Fibroblast of gingiva (primary cell): ENCODE measurements around the gene L2HGDH.

Experiments
- DNase-seq: peaks from one replicate; pipeline ENCODE4 v3.0.0-alpha.2; 2011; ENCODE audit warnings: low read depth

The L2HGDH gene

DNA sequence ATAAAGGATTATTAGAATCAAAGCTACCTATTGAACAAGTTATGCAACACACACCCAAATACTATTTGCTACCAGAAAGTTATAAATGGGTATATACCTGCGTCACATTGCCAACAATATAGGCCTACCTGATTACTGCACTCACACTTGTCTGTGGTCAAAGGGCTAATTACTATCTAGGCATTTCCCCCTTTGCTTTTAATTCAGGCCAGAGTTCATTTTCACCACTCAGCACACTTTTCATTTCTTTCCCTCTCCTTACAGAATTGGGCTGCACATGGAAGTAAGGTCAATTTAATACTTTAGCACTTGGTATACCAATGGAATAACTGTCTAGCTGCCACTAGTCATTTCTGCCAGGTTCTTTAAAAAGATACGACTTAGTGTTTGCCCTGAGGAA is 82.3 kb downstream of the L2HGDH start:
- DNase-seq, result no peak

DNA sequence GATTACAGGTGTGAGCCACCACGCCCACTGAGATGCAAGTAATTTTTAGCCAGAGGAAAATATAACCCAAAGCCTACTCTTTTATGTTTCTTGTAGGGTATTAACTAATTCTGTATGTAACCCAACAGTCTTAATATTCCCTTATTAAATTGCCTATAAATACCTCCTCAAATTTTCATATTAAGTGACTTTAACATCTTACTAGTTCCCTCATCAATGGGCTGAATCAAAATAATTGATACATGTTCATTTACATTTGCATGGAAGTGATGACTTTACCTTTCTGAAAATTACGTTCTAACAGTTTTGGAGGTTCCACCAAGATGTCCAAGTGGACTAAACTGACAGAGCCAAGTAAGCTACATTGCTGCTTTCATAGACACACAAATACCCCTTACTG is 83.7 kb downstream of the L2HGDH start:
- DNase-seq, result no peak

DNA sequence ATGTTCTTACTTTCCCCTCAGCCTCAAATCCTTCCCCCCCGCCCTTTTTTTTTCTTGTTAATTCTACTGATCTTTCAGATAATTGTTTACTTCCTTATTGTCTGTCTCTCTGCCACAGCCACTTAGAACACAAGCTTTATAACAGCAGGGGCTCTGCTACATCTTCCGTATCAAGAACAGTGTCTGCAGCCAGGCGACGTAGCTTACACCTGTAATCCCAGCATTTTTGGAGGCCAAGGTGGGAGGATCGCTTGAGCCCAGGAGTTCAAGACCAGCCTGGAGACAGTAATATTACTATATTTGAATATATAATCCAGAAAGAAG is 86.1 kb downstream of the L2HGDH start:
- DNase-seq, result no peak

DNA sequence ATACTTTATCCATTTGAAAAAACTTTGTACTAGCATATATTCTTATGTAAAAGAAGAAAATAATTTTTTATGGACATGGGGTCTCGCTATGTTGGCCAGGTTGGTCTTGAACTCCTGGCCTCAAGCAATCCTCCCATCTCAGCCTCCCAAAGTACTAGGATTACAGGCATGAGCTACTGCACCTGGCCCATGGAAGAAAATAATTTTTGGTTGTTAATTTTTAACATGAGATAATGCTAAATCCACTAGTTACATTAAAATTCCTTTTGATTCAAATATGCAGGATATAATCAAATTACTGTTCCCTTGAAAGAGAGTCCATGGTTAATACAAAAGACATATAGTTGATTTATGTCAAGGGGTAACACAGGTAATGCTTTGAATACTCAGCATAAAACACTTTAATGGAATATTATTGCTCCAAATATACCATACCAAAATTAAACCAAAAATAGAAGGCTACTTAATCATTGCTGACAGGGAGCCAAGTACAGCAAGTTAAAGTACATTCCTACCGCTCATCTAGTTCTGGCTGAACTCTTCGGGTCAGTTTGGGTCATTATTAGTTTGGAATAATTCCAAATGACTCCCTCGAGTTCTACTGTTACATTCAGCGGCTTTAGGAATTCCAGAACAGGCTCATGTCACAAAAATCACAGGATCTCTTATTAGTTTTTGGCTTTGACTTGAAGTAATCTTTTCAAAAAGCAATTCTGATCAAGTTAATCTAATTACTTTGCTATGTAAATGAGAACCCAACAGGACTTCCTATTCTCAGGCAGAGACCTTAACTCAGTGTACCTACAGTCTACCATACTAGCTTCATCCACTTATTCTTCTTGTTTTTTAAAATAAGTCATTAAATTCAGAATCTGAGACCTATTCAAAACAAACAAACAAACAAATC is 86.7 kb downstream of the L2HGDH start:
- DNase-seq, result peak; percentile 90

DNA sequence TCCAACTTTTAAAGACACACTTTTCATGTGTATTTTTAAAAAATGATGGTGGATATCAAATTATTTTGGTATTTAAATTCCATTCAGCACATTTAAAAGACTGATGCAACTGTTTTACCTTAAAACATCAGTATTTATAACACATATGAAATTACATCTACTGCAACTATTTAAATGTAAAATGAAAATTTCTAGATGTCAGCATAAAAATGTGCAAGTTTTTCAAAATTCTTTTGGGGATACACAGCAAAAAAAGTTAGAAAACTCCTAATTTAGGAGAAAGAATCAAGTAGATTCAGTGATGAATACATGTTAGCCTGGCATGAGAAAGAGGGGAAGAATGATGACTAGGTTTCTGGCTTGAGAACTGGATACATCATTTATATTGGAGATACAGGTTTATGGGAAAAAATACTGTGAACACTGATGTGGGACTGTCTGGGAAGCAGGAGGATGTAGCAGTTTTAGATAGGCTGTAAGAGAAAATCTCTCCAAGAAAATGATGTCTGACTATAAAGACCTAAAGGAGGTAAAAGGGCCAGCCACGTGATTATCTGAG is 89.9 kb downstream of the L2HGDH start:
- no peak for DNase-seq

GRCh38 chr14:50218501-50218900 is 93.5 kb downstream of the L2HGDH start:
- no peak for DNase-seq

GRCh38 chr14:50215416-50215815 is 96.6 kb downstream of the L2HGDH start:
- DNase-seq, result no peak

GRCh38 chr14:50213795-50214194 is 98.2 kb downstream of the L2HGDH start:
- DNase-seq, result no peak

DNA sequence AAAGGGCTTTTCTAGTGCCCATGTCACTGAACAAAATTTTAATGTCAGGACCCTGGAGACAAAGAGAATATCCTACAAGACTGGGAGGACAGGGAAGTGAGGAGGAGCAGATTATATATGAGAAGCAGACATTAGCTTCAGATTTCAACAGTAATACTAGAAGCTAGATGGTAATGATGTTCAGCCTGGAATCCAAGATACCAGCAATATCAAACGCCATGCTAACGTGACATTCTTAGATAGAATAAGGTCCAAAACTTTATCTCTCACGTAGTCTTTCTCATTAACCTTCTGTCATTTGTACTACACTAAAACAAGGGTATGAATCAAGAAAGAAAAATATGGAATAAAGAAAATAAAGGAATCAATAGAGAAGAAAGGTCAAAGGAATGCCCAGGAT is 99.3 kb downstream of the L2HGDH start:
- no peak for DNase-seq

- DNase-seq, result no peak
Measured at GRCh38 chr14:50210074-50210473, 102.0 kb downstream of the L2HGDH start.

DNA sequence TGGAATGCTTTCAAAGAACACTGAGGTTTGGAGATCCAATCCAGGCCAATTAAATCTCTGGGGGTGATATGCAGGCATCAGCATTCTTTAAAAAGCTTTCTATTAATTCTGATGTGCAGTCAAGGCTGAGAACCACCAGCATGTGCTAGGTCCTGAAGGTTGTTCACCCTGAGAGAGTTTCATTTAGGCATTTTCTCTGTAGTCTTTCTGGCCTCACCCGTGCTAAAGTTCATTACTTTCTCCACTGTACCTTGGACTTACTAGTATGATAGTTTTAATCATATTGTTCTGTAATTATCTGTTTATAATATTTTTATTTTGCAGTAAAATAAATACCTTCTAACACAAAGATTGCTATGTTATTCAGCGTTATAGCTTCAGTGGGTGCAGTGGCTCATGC is 113.5 kb downstream of the L2HGDH start:
- DNase-seq, result no peak

- no peak for DNase-seq
Measured at GRCh38 chr14:50191499-50191898, 120.5 kb downstream of the L2HGDH start.
